Fibroblast of pulmonary artery (primary cell): ENCODE measurements around the gene ERRFI1.

Source experiments
- DNase-seq: peaks from one replicate; pipeline ENCODE4 v3.0.0-alpha.2; 2010; ENCODE audit warnings: low read depth
- H3K4me3 ChIP-seq: replicated peaks from 2 replicates; pipeline ENCODE4 v1.5.1; 2011; ENCODE audit warnings: low read depth, mild to moderate bottlenecking, control low read depth, low read length, moderate library complexity
- TF ChIP-seq, protein P1 (sequence below): IDR thresholded peaks from 2 replicates; pipeline ENCODE4 v1.5.1; 2011; ENCODE audit warnings: mild to moderate bottlenecking, control low read depth, low read length, inconsistent platforms; ENCODE audit errors: missing control alignments

Gene ERRFI1

GRCh38 chr1:8028571-8028910 lies 2.4 kb upstream of the ERRFI1 start:
- no peak overlapping the region for H3K4me3 ChIP-seq
- TF ChIP-seq, protein P1, sequence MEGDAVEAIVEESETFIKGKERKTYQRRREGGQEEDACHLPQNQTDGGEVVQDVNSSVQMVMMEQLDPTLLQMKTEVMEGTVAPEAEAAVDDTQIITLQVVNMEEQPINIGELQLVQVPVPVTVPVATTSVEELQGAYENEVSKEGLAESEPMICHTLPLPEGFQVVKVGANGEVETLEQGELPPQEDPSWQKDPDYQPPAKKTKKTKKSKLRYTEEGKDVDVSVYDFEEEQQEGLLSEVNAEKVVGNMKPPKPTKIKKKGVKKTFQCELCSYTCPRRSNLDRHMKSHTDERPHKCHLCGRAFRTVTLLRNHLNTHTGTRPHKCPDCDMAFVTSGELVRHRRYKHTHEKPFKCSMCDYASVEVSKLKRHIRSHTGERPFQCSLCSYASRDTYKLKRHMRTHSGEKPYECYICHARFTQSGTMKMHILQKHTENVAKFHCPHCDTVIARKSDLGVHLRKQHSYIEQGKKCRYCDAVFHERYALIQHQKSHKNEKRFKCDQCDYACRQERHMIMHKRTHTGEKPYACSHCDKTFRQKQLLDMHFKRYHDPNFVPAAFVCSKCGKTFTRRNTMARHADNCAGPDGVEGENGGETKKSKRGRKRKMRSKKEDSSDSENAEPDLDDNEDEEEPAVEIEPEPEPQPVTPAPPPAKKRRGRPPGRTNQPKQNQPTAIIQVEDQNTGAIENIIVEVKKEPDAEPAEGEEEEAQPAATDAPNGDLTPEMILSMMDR = no peak

DNA sequence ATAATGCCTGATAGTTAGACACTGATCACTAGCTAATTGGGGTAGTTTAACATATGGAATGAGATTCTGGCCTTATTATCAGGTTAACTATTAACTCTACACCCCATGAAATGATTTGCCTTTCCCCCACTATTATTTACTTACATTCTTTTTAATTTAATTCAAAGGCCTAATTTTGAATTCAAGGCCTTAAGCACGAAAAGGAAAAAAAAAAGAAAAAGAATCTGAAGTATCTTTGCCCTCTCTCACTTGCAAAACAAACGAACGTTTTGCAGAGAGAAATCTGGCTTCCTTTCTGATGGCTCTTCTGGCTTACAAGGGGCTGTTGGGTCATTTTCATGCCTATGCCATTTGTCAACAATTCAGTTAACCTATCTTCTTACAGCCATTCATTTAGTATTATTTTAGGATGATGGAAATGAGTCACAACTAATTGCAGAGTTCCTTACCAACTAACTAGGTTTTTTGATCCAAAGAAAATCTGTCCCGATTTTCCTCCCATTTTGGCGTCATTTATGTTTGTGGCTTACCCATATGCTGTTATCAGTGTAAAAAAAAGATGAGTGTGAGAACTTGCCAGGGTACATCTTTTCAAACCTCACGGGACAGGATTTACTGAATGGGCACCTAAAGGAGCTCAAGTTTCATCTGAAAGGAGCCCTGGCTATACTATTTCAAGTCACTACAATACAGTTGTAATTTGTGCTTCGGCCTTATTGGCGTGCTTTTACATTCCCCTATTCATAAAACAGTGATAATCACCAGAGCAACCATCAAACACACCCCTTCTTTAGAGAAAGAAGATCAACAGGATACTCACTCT lies 1.9 kb upstream of the ERRFI1 start:
- peak; percentile 89 for DNase-seq
- H3K4me3 ChIP-seq = peak overlapping the region; percentile 60
- TF ChIP-seq, protein P1 = no peak

More at GRCh38 chr1:8028571-8028910, 2.4 kb upstream of the ERRFI1 start:
- DNase-seq = no peak

DNA sequence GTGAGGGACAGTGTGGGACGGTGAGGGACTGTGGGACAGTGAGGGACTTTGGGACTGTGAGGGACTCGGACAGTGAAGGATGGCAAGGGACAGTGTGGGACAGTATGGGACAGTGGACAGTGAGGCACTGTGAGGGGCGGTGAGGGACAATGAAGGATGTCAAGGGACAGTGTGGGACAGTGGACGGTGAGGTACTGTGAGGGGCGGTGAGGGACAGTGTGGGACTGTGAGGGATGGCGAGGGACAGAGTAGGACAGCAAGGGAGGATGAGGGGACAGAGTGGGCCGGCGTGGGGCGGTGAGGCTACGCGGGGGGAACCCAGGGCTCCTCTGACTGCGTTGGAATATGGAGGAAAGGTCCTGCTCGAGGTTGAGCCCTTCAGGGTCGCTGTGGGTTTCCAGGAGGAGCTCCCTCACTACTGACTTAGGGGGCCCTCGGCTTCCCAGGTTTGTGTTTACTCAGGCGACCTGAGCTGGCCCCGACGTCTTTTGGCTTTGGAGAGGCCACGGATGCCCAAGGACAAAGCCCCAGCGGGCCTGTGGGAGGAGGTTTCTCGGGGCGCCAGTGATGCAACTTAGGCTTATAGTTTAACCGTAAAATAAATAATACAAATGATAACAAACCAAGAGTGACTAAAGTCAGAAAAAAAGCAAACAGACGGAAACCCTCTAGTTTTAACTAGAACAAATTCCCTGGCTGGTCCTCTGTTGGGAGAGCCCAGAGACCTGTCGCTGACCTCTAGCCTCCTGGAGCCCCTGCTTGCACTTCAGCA lies 1.1 kb upstream of the ERRFI1 start:
- peak; percentile 67 for DNase-seq
- TF ChIP-seq, protein P1 = no peak
- H3K4me3 ChIP-seq = peak overlapping the region; percentile 60

DNA sequence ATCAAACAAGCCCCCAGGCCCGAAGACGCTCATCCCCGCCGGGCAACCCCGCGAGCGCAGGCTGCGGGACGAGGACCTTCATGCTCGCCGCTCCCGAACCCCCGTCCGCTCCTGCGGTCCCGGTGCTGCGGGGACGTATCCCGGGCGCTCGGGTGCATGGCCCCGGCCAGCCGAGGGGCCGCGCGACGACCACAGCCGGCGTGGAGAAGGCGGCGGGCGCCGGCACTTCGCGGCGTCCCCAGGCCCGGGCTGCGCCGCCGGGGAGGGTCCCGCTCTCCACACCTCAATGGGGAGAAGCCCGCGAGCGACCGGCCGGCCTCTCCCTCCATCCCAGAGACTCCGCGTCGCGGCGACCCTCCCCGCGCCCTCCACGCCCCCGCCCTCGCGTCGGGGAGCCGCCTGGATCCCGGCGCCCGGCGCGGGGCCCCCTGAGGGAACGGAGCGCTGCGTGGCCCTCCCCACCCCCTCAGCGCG lies 401 bp downstream of the ERRFI1 start:
- H3K4me3 ChIP-seq = peak overlapping the region; percentile 89
- DNase-seq = no peak
- TF ChIP-seq, protein P1 = no peak

GRCh38 chr1:8025061-8025670 lies 943 bp downstream of the ERRFI1 start:
- peak; percentile 47 for DNase-seq
- H3K4me3 ChIP-seq = peak overlapping the region; percentile 89
- TF ChIP-seq, protein P1 = no peak

GRCh38 chr1:8024329-8024728 lies 1.8 kb downstream of the ERRFI1 start:
- no peak for DNase-seq
- TF ChIP-seq, protein P1 = no peak
- H3K4me3 ChIP-seq = peak overlapping the region; percentile 89
